ENCODE measurements around the gene TKFC.

Gene TKFC

DNA sequence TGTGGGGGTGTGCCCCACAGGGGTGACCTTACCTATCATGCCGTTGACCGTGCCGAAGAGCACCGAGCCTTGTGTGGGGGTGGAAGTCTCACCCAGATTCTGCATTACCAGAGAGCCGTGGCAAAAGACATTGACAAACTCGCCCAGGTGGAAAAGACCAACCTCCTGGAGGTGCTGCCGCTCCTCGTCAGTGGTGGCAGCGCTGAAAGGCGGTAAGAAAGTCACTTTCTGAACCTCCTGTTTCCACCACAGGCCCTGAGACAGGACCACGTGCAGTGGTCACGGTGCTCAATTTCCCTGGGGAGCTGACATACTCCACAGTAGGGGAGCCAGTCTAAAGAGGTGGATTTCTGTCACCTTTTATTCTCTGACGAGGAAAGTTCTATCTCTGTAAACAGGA, 30.5 kb upstream of the TKFC start:
- DNase-seq (ENCODE audit: low spot score in 2 of 2) (no peak), ATAC-seq (replicated peaks; ENCODE audit: extremely low read depth, poor library complexity, severe bottlenecking) (no peak)
- Mint-ChIP-seq H3K4me1 (peaks cover 15% of the 10 kb centered on the region), H3K27ac (ENCODE audit: low read depth) (no peak overlapping the region), H3K4me3 (no peak overlapping the region), H3K36me3 (ENCODE audit: insufficient read depth) (peaks cover 46% of the 10 kb centered on the region), H3K9me3 (no peaks in the 10 kb centered on the region), H3K27me3 (no peaks in the 10 kb centered on the region)

DNA sequence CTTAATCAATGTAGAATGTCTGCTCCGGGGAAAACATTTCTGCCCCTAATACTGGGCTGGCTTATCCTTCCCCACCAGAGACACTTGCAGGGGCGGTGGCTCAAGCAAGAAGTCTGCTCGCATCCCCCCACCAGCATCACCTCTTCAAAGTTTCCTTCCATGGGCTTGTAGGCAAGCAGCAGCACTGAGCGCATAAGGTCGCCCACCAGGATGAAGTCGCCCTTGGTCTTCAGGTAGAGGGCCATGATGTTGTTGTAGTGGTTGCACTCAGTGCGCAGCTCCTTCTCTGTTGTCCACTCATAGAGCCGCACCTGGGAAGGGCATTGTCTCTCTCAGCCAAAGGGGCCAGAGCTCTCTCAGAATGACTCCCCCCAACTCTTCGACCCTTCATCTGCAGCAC, 29.3 kb upstream of the TKFC start:
- no peak for DNase-seq (ENCODE audit: low spot score in 2 of 2)

DNA sequence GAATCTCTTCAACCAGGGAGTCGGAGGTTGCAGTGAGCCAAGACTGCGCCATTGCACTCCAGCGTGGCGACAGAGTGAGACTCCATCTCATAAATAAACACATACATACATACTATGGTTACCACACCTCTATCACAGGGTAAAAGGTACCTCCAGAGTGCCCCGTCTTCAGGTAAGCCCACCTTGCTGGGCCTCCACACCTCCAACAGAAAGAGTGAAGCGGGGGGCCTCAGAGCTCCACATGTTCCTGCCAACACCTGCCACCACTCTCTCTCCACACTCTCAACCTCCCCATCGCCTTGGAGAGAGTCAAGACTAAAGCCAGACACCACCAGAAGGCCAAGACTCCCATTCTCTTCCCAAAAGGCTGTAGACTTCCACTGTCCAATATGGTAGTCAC, 27.6 kb upstream of the TKFC start:
- Mint-ChIP-seq H3K9me3 (no peaks in the 10 kb centered on the region), H3K4me1 (no peaks in the 10 kb centered on the region), H3K27ac (ENCODE audit: low read depth) (no peak overlapping the region), H3K4me3 (no peak overlapping the region), H3K36me3 (ENCODE audit: insufficient read depth) (peaks cover 41% of the 10 kb centered on the region), H3K27me3 (no peaks in the 10 kb centered on the region)
- no peak for ATAC-seq (replicated peaks; ENCODE audit: extremely low read depth, poor library complexity, severe bottlenecking)
- no peak for DNase-seq (ENCODE audit: low spot score in 2 of 2)

More for the DNA sequence above, 29.3 kb upstream of the TKFC start:
- Mint-ChIP-seq H3K4me1 (peaks cover 4% of the 10 kb centered on the region), H3K36me3 (ENCODE audit: insufficient read depth) (peaks cover 45% of the 10 kb centered on the region), H3K4me3 (no peak overlapping the region), H3K9me3 (no peaks in the 10 kb centered on the region), H3K27ac (ENCODE audit: low read depth) (no peak overlapping the region), H3K27me3 (no peaks in the 10 kb centered on the region)
- no peak for ATAC-seq (replicated peaks; ENCODE audit: extremely low read depth, poor library complexity, severe bottlenecking)

DNA sequence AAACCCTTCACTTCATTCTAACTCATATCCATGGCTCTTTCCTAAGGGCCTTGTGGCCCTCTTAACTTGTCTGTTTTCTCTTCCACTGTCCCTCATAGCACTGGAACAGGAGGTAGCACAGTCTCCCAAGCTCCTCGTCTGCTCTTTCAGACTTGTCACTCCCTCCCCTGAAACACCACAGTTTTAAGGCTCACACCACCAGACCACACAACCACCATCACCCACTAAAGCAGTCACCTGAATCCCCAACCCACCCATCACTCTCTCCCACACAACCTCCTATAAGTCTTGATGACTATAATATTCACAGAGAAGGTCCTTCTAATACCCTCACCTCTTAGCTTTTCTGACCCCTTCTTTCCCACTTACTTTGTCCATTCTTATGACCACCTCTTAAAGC, 26.8 kb upstream of the TKFC start:
- no peaks in the 10 kb centered on the region for H3K4me1 Mint-ChIP-seq
- H3K27me3 Mint-ChIP-seq, result no peaks in the 10 kb centered on the region
- no peak overlapping the region for H3K4me3 Mint-ChIP-seq
- peaks cover 42% of the 10 kb centered on the region for H3K36me3 Mint-ChIP-seq (ENCODE audit: insufficient read depth)
- no peak for ATAC-seq (replicated peaks; ENCODE audit: extremely low read depth, poor library complexity, severe bottlenecking)
- H3K9me3 Mint-ChIP-seq, result no peaks in the 10 kb centered on the region
- DNase-seq (ENCODE audit: low spot score in 2 of 2), result no peak
- H3K27ac Mint-ChIP-seq (ENCODE audit: low read depth), result no peak overlapping the region

DNA sequence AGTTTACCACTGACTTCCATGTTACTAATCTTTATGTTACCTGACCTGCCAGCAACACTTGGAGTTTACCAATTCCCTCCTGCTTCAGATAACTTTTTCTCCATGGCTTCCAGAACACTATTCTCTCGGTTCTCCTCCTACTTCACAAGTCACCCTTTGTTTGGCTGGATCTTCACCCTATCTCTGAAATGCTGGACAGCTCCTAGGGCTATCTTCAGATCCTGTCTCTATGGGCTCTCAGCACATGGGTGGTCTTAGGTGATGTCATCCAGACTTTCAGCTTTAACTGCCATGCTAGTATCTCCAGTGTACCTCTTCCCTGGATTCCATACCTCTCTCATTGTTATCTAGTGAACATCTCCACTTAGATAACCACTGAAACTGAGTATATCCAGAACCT, 25.7 kb upstream of the TKFC start:
- Mint-ChIP-seq H3K9me3 (no peaks in the 10 kb centered on the region), H3K4me1 (no peaks in the 10 kb centered on the region), H3K27ac (ENCODE audit: low read depth) (no peak overlapping the region), H3K36me3 (ENCODE audit: insufficient read depth) (peaks cover 38% of the 10 kb centered on the region), H3K27me3 (no peaks in the 10 kb centered on the region), H3K4me3 (no peak overlapping the region)
- no peak for ATAC-seq (replicated peaks; ENCODE audit: extremely low read depth, poor library complexity, severe bottlenecking)
- DNase-seq (ENCODE audit: low spot score in 2 of 2), result no peak

DNA sequence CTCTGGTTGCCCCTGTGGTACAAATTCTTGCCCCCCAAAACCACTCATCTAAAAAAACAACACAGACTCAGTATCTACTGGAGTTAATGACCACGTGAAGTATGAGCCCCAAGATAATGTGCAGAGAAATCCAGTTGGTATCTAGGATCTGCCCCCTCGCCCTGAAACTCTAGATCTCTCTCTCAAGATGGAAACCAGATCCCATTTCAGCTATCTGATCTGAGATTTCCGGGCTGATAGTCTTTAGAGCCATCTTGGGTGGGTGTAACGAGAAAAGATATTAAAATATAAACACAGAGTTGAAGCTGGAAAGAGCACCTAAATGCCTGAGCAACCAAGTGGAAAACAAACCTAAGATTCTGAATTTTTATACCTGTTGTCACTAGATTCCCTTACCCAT, 23.9 kb upstream of the TKFC start:
- H3K27ac Mint-ChIP-seq (ENCODE audit: low read depth), result no peak overlapping the region
- H3K27me3 Mint-ChIP-seq, result no peaks in the 10 kb centered on the region
- ATAC-seq (replicated peaks; ENCODE audit: extremely low read depth, poor library complexity, severe bottlenecking) (no peak), DNase-seq (ENCODE audit: low spot score in 2 of 2) (no peak)
- H3K36me3 Mint-ChIP-seq (ENCODE audit: insufficient read depth), result peaks cover 42% of the 10 kb centered on the region
- H3K4me3 Mint-ChIP-seq, result no peak overlapping the region
- H3K9me3 Mint-ChIP-seq, result no peaks in the 10 kb centered on the region
- H3K4me1 Mint-ChIP-seq, result no peaks in the 10 kb centered on the region

DNA sequence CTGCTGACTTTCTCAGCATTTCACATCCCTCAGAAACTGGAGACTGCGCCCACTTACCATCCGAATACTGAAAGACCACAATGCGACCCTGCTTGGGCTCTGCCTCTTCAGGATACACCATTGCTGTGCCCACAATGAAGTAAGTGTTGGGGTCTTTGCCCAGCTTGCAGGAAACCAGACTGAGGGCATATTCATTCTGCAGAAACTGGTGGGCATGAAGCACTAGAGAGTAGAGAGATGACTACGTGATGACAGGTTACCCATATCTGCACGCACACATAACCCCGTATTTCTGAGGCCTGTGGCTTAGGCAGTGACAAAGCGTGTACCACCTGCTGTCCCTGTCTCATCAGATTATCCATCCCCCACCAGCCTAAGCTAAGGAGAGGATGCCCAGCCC, 23.3 kb upstream of the TKFC start:
- no peaks in the 10 kb centered on the region for H3K9me3 Mint-ChIP-seq
- DNase-seq (ENCODE audit: low spot score in 2 of 2) (no peak), ATAC-seq (replicated peaks; ENCODE audit: extremely low read depth, poor library complexity, severe bottlenecking) (no peak)
- H3K4me1 Mint-ChIP-seq, result no peaks in the 10 kb centered on the region
- peaks cover 41% of the 10 kb centered on the region for H3K36me3 Mint-ChIP-seq (ENCODE audit: insufficient read depth)
- no peak overlapping the region for H3K27ac Mint-ChIP-seq (ENCODE audit: low read depth)
- no peak overlapping the region for H3K4me3 Mint-ChIP-seq
- H3K27me3 Mint-ChIP-seq, result no peaks in the 10 kb centered on the region

DNA sequence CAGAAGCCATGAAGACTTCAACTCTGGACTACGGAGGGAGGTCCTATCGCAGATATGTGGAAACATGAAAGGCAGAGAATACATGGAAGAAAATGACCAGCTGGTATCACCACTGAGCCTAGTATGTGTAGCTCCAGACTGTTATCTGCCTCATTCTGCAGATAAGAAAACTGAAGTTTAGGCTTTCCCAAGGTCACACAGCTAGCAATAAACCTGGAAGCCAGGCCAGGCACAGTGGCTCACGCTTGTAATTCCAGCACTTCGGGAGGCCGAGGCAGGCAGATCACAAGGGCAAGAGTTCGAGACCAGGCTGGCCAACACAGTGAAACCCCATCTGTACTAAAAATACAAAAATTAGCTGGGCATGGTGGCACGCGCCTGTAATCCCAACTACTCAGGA, 22.3 kb upstream of the TKFC start:
- H3K4me3 Mint-ChIP-seq, result no peak overlapping the region
- peaks cover 37% of the 10 kb centered on the region for H3K36me3 Mint-ChIP-seq (ENCODE audit: insufficient read depth)
- no peaks in the 10 kb centered on the region for H3K4me1 Mint-ChIP-seq
- no peak for DNase-seq (ENCODE audit: low spot score in 2 of 2)
- ATAC-seq (replicated peaks; ENCODE audit: extremely low read depth, poor library complexity, severe bottlenecking), result no peak
- H3K27me3 Mint-ChIP-seq, result no peaks in the 10 kb centered on the region
- no peaks in the 10 kb centered on the region for H3K9me3 Mint-ChIP-seq
- no peak overlapping the region for H3K27ac Mint-ChIP-seq (ENCODE audit: low read depth)

DNA sequence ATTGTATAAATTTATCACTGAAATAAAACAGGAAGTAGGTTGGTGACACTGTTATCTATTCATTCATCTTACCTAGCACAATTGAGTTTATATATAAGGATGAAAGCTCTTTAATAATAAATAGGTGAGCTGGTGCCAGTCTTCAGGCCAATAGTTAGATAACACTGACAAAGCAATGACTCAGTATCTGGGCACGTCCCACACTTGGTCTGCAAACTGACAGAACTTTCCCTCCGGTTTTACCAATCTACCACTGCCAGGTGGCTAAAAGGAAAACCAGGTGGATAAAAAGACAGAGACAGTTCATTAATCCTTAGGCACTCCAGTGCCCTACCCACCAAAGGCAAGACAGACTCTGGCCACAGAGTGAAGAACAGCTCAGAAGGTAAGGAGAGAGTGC, 17.8 kb upstream of the TKFC start:
- Mint-ChIP-seq H3K4me1 (no peaks in the 10 kb centered on the region), H3K36me3 (ENCODE audit: insufficient read depth) (peaks cover 65% of the 10 kb centered on the region), H3K4me3 (no peak overlapping the region), H3K9me3 (no peaks in the 10 kb centered on the region), H3K27me3 (no peaks in the 10 kb centered on the region), H3K27ac (ENCODE audit: low read depth) (no peak overlapping the region)
- DNase-seq (ENCODE audit: low spot score in 2 of 2) (no peak), ATAC-seq (replicated peaks; ENCODE audit: extremely low read depth, poor library complexity, severe bottlenecking) (no peak)

DNA sequence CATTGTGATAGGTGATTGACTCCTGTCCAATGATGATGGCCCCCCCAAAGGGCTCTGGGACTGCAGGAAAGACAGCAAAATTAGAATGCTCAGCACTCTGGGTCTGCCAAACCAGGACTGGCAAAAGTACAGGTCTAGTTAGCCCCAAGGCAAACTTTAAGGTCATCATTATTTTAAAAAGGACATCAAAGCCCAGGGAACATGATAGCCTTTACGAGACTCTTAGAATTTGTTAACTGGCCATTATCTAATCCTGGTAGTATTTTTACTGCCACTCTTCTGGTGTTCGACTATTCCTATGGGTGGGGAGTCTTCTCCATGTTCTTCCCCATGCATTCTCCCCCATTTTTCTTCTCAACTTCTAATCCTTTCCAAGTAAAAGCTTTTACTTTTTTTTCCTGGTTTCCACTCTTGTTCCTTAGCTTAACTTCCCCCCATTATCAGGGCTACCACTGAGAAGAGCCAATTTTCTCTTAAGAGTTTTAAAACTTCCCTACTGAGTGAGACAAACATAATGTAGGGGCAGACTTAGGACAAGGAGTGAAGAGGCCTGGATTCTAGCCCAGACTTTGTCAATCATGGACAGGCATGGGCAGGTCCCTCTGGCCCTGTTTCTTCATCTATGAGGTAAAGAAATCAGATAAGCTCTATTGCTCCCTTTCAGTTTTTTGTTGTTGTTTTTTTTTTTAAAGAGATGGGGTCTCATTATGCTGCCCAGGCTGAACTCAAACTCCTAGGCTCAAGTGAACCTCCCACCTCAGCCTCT, 7.2 kb upstream of the TKFC start:
- H3K27ac Mint-ChIP-seq (ENCODE audit: low read depth), result peak overlapping the region; percentile 81
- H3K4me3 Mint-ChIP-seq, result no peak overlapping the region
- no peak for DNase-seq (ENCODE audit: low spot score in 2 of 2)
- H3K36me3 Mint-ChIP-seq (ENCODE audit: insufficient read depth), result peaks cover 79% of the 10 kb centered on the region
- H3K4me1 Mint-ChIP-seq, result peaks cover 23% of the 10 kb centered on the region
- H3K9me3 Mint-ChIP-seq, result no peaks in the 10 kb centered on the region
- H3K27me3 Mint-ChIP-seq, result no peaks in the 10 kb centered on the region
- no peak for ATAC-seq (replicated peaks; ENCODE audit: extremely low read depth, poor library complexity, severe bottlenecking)

DNA sequence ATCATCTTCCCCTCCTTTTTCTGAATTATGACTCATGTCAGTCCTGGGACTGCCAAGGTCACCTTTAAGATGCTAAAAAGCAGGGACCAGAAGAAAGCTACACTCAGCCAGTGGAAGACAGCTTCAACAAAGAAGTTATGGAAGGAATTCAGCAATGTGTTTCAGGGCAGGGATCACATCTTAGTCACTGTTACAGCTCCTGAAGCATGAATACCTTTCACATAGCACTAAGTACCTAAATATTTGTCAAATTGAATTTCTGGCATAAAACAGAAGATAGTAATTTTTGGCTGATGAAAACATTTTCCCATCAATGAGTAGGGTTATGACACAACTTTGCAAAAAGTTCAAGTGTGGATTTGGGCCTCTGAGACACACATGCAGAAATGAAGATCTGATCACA, 5.4 kb upstream of the TKFC start:
- no peaks in the 10 kb centered on the region for H3K9me3 Mint-ChIP-seq
- peaks cover 41% of the 10 kb centered on the region for H3K4me1 Mint-ChIP-seq
- no peak overlapping the region for H3K27ac Mint-ChIP-seq (ENCODE audit: low read depth)
- ATAC-seq (replicated peaks; ENCODE audit: extremely low read depth, poor library complexity, severe bottlenecking) (no peak), DNase-seq (ENCODE audit: low spot score in 2 of 2) (no peak)
- no peaks in the 10 kb centered on the region for H3K27me3 Mint-ChIP-seq
- H3K36me3 Mint-ChIP-seq (ENCODE audit: insufficient read depth), result peaks cover 64% of the 10 kb centered on the region
- H3K4me3 Mint-ChIP-seq, result no peak overlapping the region

DNA sequence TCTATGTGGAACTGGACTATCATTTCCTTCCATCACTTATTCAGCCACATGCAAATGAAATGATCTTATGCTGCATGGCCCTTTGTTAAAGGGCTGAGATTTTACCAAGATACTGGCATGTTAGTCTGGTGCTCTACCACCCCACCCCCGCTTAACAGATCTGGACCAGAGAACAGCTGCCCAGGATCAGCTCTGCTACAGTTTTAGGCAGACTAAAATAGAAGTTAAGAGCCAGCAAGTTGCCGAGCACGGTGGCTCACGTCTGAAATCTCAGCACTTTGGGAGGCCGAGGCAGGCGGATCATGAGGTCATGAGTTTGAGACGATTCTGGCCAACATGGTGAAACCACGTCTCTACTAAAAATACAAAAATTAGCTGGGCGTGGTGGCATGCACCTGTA, 4.7 kb upstream of the TKFC start:
- Mint-ChIP-seq H3K27ac (ENCODE audit: low read depth) (no peak overlapping the region), H3K9me3 (no peaks in the 10 kb centered on the region), H3K4me1 (peaks cover 47% of the 10 kb centered on the region), H3K36me3 (ENCODE audit: insufficient read depth) (peaks cover 64% of the 10 kb centered on the region), H3K4me3 (no peak overlapping the region), H3K27me3 (no peaks in the 10 kb centered on the region)
- ATAC-seq (replicated peaks; ENCODE audit: extremely low read depth, poor library complexity, severe bottlenecking) (no peak), DNase-seq (ENCODE audit: low spot score in 2 of 2) (no peak)

DNA sequence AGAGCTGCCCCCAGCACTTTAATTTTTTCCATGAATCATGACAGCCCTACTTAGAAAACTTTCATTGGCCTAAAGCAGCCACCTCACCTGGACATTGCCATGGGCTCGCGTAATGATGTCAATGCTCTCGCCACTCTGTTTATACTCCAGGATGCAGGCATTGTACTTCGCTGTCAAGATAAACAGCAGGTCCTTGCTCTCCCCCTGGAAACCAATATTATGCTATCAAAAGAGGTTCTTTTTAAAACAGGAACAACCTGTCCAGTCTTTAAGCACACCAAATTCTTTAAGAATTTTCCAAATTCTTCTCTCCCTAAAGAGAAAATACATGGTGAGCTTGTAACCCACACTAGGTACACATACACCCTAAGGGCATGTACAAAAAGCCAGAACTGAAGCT, 3.2 kb upstream of the TKFC start:
- peaks cover 52% of the 10 kb centered on the region for H3K4me1 Mint-ChIP-seq
- H3K27me3 Mint-ChIP-seq, result no peaks in the 10 kb centered on the region
- ATAC-seq (replicated peaks; ENCODE audit: extremely low read depth, poor library complexity, severe bottlenecking) (no peak), DNase-seq (ENCODE audit: low spot score in 2 of 2) (no peak)
- H3K4me3 Mint-ChIP-seq, result no peak overlapping the region
- no peak overlapping the region for H3K27ac Mint-ChIP-seq (ENCODE audit: low read depth)
- H3K36me3 Mint-ChIP-seq (ENCODE audit: insufficient read depth), result peaks cover 59% of the 10 kb centered on the region
- no peaks in the 10 kb centered on the region for H3K9me3 Mint-ChIP-seq

Data from central memory CD8-positive, alpha-beta T cell (primary cell).